Measurements from ENCODE around the gene CLSTN3. TPM values are rescaled to one million over a fixed set of nuclear protein-coding genes. Genes with fewer than 3 reads are reported as not detected.

CLSTN3 gene
- total and polyA plus RNA-seq, 9 of the 15 experiments (the other 6 are each of a cell fraction or from before 2014, with no cell fraction given): 0.08 to 23.2 (median 11.0) TPM

DNA sequence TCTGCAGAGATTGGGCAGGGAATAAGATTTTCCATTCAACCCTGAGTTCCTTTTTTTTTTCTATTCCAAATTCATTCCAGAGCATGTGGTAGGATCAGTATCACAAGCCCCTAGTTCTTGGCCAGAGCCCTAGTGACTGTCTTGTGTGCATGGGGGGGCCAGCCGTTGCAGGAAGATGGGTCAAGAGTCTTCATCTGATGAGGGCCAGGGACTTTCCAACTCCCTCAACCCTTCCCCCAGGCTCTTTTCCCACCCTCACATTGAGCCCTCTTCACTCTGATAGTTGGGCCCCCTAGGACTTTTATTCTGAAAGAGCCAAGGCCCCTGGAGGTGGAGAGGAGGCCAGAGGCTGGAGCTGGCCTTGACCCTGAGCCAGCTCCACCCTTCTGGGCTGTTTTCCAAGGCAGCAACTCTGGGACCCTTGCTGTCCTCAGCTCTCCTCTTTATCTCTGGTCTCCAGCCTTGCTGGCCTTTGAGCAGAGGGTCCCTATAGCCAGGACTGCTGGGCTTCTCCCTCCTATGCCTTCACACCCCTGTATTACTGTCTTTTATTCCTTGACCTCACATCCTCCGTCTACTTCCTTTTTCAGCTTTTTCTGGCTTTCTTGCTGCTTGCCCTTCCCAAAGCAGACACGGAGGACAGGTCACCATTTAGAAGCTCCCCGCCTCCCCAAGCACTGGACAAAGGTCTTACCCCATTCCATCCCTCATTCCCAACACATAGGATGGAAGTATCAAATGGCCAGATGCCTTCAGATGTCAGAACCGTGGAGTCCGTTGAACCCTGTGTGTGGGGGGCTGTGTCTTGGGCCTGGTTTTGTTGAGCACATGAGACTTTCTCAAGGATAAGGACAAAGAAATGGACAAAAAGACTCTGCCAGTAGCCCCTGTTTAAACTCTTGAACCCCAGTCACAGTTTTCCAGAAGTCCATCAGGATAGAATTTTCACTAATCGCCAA is 7.1 kb upstream of the CLSTN3 start (continued):
- peak; percentile 42; the same call in 1 of the 2 replicates for TF ChIP-seq JUND (IDR thresholded peaks at IDR 0.05; ENCODE audit: borderline replicate concordance, low read depth, low read length)
- TF ChIP-seq JUND (tag; IDR thresholded peaks at IDR 0.05; ENCODE audit: borderline replicate concordance, low read depth, low read length): no peak; the same call in 2 of the 3 replicates
- no peak for TF ChIP-seq MTF1 (CRISPR knock-in tag; IDR thresholded peaks at IDR 0.05; ENCODE audit: borderline replicate concordance)
- TF ChIP-seq, protein P1, sequence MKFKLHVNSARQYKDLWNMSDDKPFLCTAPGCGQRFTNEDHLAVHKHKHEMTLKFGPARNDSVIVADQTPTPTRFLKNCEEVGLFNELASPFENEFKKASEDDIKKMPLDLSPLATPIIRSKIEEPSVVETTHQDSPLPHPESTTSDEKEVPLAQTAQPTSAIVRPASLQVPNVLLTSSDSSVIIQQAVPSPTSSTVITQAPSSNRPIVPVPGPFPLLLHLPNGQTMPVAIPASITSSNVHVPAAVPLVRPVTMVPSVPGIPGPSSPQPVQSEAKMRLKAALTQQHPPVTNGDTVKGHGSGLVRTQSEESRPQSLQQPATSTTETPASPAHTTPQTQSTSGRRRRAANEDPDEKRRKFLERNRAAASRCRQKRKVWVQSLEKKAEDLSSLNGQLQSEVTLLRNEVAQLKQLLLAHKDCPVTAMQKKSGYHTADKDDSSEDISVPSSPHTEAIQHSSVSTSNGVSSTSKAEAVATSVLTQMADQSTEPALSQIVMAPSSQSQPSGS (CRISPR knock-in tag; IDR thresholded peaks at IDR 0.05): no peak
- peak; percentile 97 for TF ChIP-seq ZBTB7A (IDR thresholded peaks at IDR 0.05; ENCODE audit: borderline replicate concordance, control insufficient read depth, low read depth, low read length)
- TF ChIP-seq, protein P2, sequence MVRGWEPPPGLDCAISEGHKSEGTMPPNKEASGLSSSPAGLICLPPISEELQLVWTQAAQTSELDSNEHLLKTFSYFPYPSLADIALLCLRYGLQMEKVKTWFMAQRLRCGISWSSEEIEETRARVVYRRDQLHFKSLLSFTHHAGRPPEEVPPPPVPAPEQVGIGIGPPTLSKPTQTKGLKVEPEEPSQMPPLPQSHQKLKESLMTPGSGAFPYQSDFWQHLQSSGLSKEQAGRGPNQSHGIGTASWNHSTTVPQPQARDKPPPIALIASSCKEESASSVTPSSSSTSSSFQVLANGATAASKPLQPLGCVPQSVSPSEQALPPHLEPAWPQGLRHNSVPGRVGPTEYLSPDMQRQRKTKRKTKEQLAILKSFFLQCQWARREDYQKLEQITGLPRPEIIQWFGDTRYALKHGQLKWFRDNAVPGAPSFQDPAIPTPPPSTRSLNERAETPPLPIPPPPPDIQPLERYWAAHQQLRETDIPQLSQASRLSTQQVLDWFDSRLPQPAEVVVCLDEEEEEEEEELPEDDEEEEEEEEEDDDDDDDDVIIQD (CRISPR knock-in tag; IDR thresholded peaks at IDR 0.05): no peak
- TF ChIP-seq, protein P3, sequence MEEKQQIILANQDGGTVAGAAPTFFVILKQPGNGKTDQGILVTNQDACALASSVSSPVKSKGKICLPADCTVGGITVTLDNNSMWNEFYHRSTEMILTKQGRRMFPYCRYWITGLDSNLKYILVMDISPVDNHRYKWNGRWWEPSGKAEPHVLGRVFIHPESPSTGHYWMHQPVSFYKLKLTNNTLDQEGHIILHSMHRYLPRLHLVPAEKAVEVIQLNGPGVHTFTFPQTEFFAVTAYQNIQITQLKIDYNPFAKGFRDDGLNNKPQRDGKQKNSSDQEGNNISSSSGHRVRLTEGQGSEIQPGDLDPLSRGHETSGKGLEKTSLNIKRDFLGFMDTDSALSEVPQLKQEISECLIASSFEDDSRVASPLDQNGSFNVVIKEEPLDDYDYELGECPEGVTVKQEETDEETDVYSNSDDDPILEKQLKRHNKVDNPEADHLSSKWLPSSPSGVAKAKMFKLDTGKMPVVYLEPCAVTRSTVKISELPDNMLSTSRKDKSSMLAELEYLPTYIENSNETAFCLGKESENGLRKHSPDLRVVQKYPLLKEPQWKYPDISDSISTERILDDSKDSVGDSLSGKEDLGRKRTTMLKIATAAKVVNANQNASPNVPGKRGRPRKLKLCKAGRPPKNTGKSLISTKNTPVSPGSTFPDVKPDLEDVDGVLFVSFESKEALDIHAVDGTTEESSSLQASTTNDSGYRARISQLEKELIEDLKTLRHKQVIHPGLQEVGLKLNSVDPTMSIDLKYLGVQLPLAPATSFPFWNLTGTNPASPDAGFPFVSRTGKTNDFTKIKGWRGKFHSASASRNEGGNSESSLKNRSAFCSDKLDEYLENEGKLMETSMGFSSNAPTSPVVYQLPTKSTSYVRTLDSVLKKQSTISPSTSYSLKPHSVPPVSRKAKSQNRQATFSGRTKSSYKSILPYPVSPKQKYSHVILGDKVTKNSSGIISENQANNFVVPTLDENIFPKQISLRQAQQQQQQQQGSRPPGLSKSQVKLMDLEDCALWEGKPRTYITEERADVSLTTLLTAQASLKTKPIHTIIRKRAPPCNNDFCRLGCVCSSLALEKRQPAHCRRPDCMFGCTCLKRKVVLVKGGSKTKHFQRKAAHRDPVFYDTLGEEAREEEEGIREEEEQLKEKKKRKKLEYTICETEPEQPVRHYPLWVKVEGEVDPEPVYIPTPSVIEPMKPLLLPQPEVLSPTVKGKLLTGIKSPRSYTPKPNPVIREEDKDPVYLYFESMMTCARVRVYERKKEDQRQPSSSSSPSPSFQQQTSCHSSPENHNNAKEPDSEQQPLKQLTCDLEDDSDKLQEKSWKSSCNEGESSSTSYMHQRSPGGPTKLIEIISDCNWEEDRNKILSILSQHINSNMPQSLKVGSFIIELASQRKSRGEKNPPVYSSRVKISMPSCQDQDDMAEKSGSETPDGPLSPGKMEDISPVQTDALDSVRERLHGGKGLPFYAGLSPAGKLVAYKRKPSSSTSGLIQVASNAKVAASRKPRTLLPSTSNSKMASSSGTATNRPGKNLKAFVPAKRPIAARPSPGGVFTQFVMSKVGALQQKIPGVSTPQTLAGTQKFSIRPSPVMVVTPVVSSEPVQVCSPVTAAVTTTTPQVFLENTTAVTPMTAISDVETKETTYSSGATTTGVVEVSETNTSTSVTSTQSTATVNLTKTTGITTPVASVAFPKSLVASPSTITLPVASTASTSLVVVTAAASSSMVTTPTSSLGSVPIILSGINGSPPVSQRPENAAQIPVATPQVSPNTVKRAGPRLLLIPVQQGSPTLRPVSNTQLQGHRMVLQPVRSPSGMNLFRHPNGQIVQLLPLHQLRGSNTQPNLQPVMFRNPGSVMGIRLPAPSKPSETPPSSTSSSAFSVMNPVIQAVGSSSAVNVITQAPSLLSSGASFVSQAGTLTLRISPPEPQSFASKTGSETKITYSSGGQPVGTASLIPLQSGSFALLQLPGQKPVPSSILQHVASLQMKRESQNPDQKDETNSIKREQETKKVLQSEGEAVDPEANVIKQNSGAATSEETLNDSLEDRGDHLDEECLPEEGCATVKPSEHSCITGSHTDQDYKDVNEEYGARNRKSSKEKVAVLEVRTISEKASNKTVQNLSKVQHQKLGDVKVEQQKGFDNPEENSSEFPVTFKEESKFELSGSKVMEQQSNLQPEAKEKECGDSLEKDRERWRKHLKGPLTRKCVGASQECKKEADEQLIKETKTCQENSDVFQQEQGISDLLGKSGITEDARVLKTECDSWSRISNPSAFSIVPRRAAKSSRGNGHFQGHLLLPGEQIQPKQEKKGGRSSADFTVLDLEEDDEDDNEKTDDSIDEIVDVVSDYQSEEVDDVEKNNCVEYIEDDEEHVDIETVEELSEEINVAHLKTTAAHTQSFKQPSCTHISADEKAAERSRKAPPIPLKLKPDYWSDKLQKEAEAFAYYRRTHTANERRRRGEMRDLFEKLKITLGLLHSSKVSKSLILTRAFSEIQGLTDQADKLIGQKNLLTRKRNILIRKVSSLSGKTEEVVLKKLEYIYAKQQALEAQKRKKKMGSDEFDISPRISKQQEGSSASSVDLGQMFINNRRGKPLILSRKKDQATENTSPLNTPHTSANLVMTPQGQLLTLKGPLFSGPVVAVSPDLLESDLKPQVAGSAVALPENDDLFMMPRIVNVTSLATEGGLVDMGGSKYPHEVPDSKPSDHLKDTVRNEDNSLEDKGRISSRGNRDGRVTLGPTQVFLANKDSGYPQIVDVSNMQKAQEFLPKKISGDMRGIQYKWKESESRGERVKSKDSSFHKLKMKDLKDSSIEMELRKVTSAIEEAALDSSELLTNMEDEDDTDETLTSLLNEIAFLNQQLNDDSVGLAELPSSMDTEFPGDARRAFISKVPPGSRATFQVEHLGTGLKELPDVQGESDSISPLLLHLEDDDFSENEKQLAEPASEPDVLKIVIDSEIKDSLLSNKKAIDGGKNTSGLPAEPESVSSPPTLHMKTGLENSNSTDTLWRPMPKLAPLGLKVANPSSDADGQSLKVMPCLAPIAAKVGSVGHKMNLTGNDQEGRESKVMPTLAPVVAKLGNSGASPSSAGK (IDR thresholded peaks at IDR 0.05): no peak
- TF ChIP-seq TBL1XR1 (IDR thresholded peaks at IDR 0.05; ENCODE audit: low read length in 2 of 2): peak; percentile 46 to 66; a peak in 2 of 4 replicates
- TF ChIP-seq, protein P4, sequence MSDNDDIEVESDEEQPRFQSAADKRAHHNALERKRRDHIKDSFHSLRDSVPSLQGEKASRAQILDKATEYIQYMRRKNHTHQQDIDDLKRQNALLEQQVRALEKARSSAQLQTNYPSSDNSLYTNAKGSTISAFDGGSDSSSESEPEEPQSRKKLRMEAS (CRISPR knock-in tag; IDR thresholded peaks at IDR 0.05): no peak
- no peak for TF ChIP-seq XRCC3 (IDR thresholded peaks at IDR 0.05)

Measured in K562 (cell line).